ENCODE data around the gene GRPEL1. TPM values are rescaled to one million over a fixed set of nuclear protein-coding genes. Genes with fewer than 3 reads are reported as not detected.

Gene GRPEL1
- total and polyA plus RNA-seq, 2 of the 8 experiments (the other 6 are each of a cell fraction or from before 2014, with no cell fraction given) = 13.5 to 39.9 TPM

GRCh38 chr4:7029212-7029611 is 38.7 kb downstream of the GRPEL1 start:
- no peak overlapping the region for H3K14ac ChIP-seq (ENCODE audit: insufficient read length)
- DNase-seq (ENCODE audit: low read depth in 1 of 2, low spot score in 2 of 2) = no peak
- H4K8ac ChIP-seq (ENCODE audit: extremely low read depth, insufficient read depth, low read length) = no peak overlapping the region
- H3K9ac ChIP-seq (replicated peaks in 1 of 4; ENCODE audit: extremely low read depth in 1 of 4, low read depth in 3 of 4, low read length in 3 of 4) = no peak overlapping the region
- ChIA-PET CTCF (ENCODE audit: partially characterized antibody) (interaction anchor here (0.7 to 1.0 kb wide), 2 partner anchors 42 to 703 kb away, joined by 3 read pairs; no protein-coding TSS in a partner anchor), POLR2A (ENCODE audit: partially characterized antibody) (interaction anchor here (0.9 to 1.2 kb wide), 2 partner anchors 8 to 11 kb away, joined by 3 to 4 read pairs; no protein-coding TSS in a partner anchor)
- no peak overlapping the region for H3K56ac ChIP-seq (replicated peaks; ENCODE audit: insufficient read length, low read depth, low read length)
- H2BK20ac ChIP-seq (ENCODE audit: low read length) = no peak overlapping the region
- H4K20me1 ChIP-seq (replicated peaks in 1 of 2; ENCODE audit: control insufficient read depth in 1 of 2, insufficient read depth in 2 of 2, low read length in 2 of 2) = peaks cover 8 to 25% of the 10 kb centered on the region in 2 experiments
- no peak overlapping the region for H3K4ac ChIP-seq (replicated peaks; ENCODE audit: insufficient read length, low read depth, low read length)
- H3K4me2 ChIP-seq (ENCODE audit: insufficient read depth in 1 of 2, low read depth in 2 of 2, low read length in 2 of 2) = no peak overlapping the region
- H3K18ac ChIP-seq (ENCODE audit: extremely low read depth, low read length) = no peak overlapping the region
- no peaks in the 10 kb centered on the region for H3K79me2 ChIP-seq (ENCODE audit: control insufficient read depth in 1 of 2, insufficient read depth in 2 of 2, low read length in 2 of 2)
- H3K79me1 ChIP-seq (ENCODE audit: low read depth, low read length) = 0 out of 2 replicates have a peak, but pooled peaks cover 3% of the 10 kb centered on the region
- 93% methylated on average over 12 of the region's 12 CpGs; no CpG with 5 or more reads in 1 of the 2 experiments for WGBS, 2 experiments (ENCODE audit: extremely low coverage in 1 of 2, insufficient coverage in 1 of 2, insufficient read length in 1 of 2, insufficient replicate concordance in 2 of 2, low coverage in 1 of 2, low lambda C conversion rate in 2 of 2, missing lambda C conversion rate in 1 of 2)
- no peak overlapping the region for H3K27ac ChIP-seq (ENCODE audit: low read depth, low read length)
- H2AK5ac ChIP-seq (ENCODE audit: low read depth, low read length) = no peak overlapping the region
- no peak overlapping the region for H3K23ac ChIP-seq (ENCODE audit: insufficient read length)
- H3K4me3 ChIP-seq (ENCODE audit: extremely low read depth in 1 of 4, insufficient read depth in 2 of 4, low read depth in 3 of 4, low read length in 4 of 4) = no peak overlapping the region
- peaks cover 10% of the 10 kb centered on the region; the same call in 1 of the 2 replicates for H3K23me2 ChIP-seq (ENCODE audit: low read depth, low read length)
- no peak overlapping the region for H2BK12ac ChIP-seq (ENCODE audit: low read depth, low read length)
- no peak overlapping the region for H2BK5ac ChIP-seq (ENCODE audit: low read depth, low read length)
- peaks cover 4 to 36% (median 21%) of the 10 kb centered on the region in 4 experiments; a peak in 7 of 8 replicates for H3K36me3 ChIP-seq (ENCODE audit: control insufficient read depth in 2 of 4, insufficient read depth in 4 of 4, low read length in 3 of 4)
- H4K91ac ChIP-seq (replicated peaks; ENCODE audit: insufficient read length, low read length) = no peak overlapping the region
- FAIRE-seq = no peak
- H2AFZ ChIP-seq (ENCODE audit: low read length) = no peak overlapping the region
- no peaks in the 10 kb centered on the region for H3K27me3 ChIP-seq (replicated peaks in 1 of 4; ENCODE audit: control insufficient read depth in 3 of 4, extremely low read depth in 1 of 4, insufficient read depth in 3 of 4, low read length in 3 of 4)
- TF ChIP-seq GABPA (IDR thresholded peaks at IDR 0.05; ENCODE audit: borderline replicate concordance, insufficient read depth, low read length) (no peak), ATF3 (IDR thresholded peaks at IDR 0.05; ENCODE audit: insufficient read depth, low read depth, low read length) (no peak), CTBP2 (IDR thresholded peaks at IDR 0.05; ENCODE audit: borderline replicate concordance, insufficient read depth, insufficient read length, low read length) (no peak), SIN3A (conservative IDR thresholded peaks at IDR 0.05 in 1 of 2, IDR thresholded peaks at IDR 0.05 in 1 of 2; ENCODE audit: low read depth in 1 of 2, low read length in 2 of 2) (no peak), KDM1A (IDR thresholded peaks at IDR 0.05; ENCODE audit: borderline replicate concordance, low read length) (no peak), SIRT6 (IDR thresholded peaks at IDR 0.05; ENCODE audit: low read length) (no peak), RNF2 (IDR thresholded peaks at IDR 0.05; ENCODE audit: borderline replicate concordance, low read depth, low read length, missing control alignments, poor library complexity, severe bottlenecking) (no peak), SP1 (IDR thresholded peaks at IDR 0.05; ENCODE audit: low read depth, low read length) (no peak), ZNF274 (IDR thresholded peaks at IDR 0.05; ENCODE audit: borderline replicate concordance, extremely low read depth, low read length) (no peak)
- H2BK15ac ChIP-seq (ENCODE audit: low read length) = no peak overlapping the region
- H3K9me3 ChIP-seq (ENCODE audit: insufficient read depth in 2 of 2, low read depth in 1 of 2, low read length in 1 of 2) = no peaks in the 10 kb centered on the region
- no peaks in the 10 kb centered on the region; a peak in 1 of 7 replicates for H3K4me1 ChIP-seq (replicated peaks in 1 of 4; ENCODE audit: control insufficient read depth in 3 of 4, insufficient read depth in 4 of 4, low read length in 3 of 4)
- H4K5ac ChIP-seq (ENCODE audit: insufficient read length, low read depth, low read length) = no peak overlapping the region
- H2BK120ac ChIP-seq (replicated peaks; ENCODE audit: low read depth, low read length) = no peak overlapping the region
